Retinal pigment epithelial cell (primary cell): ENCODE data around the gene IL12RB1.

ENCODE experiments used
- DNase-seq: peaks from one replicate; pipeline ENCODE4 v3.0.0-alpha.2; 2010; ENCODE audit warnings: low read depth
- H3K4me3 ChIP-seq: 2 replicates; pipeline ENCODE4 v1.5.1; 2011; ENCODE audit warnings: mild to moderate bottlenecking, low read length, control low read depth, moderate library complexity
- CTCF ChIP-seq: conservative IDR thresholded peaks from 2 replicates; pipeline ENCODE4 v1.5.1; 2011; ENCODE audit warnings: low read depth, low read length, control low read depth, inconsistent platforms

The IL12RB1 gene

GRCh38 chr19:18016209-18016910 is 70.4 kb downstream of the IL12RB1 start:
- no peak for TF ChIP-seq CTCF
- DNase-seq, result no peak
- H3K4me3 ChIP-seq, result no peak overlapping the region

GRCh38 chr19:18014197-18014596 is 72.5 kb downstream of the IL12RB1 start:
- no peak for DNase-seq
- TF ChIP-seq CTCF, result no peak
- H3K4me3 ChIP-seq, result no peak overlapping the region

- H3K4me3 ChIP-seq, result no peak overlapping the region
- DNase-seq, result no peak
- TF ChIP-seq CTCF, result no peak
Observed at GRCh38 chr19:18013210-18014111, 73.3 kb downstream of the IL12RB1 start.

DNA sequence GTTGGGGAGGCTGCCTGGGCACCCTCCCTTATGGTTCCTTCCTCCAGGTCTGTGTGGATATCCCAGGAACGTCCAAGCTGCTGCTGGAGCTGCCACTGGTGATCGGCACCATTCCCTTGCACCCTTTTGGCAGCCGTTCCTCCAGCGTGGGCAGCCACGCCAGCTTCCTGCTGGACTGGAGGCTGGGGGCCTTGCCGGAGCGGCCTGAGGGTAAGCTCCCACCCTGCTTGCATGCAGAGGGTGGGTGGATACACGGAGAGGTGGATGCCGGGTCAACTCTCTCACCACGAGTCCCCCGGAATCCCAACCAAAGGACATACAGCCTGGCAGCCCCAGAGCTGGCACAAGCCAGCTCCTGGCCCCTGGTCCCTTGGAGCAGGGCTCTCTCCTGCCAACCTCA is 76.6 kb downstream of the IL12RB1 start:
- DNase-seq, result no peak
- H3K4me3 ChIP-seq, result no peak overlapping the region
- TF ChIP-seq CTCF, result no peak

DNA sequence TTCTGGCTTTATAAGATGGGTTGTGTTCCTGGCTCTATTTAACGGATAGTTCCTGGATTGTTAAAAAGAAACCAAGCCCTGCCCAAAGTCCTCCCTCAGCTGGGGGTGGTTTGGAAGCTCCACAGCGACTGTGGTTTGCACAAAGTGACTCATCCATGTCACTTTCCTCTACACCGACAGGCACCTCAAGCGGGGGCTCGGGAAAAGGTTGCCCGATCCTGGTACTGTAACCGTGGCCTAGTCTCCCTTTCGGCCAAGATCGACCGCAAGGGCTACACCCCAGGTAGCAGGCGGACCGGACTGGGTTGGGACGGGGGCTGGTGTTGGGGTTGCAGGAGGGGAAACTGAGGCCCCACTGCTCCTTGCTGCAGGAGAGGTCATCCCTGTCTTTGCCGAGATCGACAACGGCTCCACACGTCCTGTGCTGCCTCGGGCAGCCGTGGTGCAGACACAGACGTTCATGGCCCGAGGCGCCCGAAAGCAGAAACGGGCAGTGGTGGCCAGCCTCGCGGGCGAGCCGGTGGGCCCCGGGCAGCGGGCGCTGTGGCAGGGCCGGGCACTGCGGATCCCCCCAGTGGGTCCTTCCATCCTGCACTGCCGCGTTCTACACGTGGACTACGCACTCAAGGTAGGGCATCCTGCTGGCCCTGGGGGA is 77.2 kb downstream of the IL12RB1 start:
- no peak overlapping the region for H3K4me3 ChIP-seq
- no peak for DNase-seq
- no peak for TF ChIP-seq CTCF
